WTC11 (cell line): ENCODE results near the gene STX8. TPM values are rescaled to one million over a fixed set of nuclear protein-coding genes. Genes with fewer than 3 reads are reported as not detected.

Experiments
- ATAC-seq: fragments of 200-7000 bp; cut with Tn5 transposase; 2 replicates; pipeline ENCODE4 v1.10.0; 2021; ENCODE audit warnings: mild to moderate bottlenecking, moderate library complexity
- CTCF ChIA-PET: fragments of 300-600 bp; sonication (Branson Sonifier 250); formaldehyde crosslinking; loops from one replicate; lab custom pipeline; 2021; ENCODE audit warnings: antibody characterized with exemption; lab: Charles Lee
- POLR2A ChIA-PET: fragments of 350-600 bp; sonication (Branson Sonifier 250); formaldehyde crosslinking; loops from one replicate; lab custom pipeline; 2021; ENCODE audit warnings: antibody characterized with exemption; lab: Charles Lee
- DNase-seq: peaks from one replicate; pipeline ENCODE4 v3.0.0; 2021; ENCODE audit warnings: low spot score
- H3K27ac Mint-ChIP-seq: 2 replicates; pipeline ENCODE4 v1.8.0; 2021; ENCODE audit warnings: mixed read lengths
- H3K27me3 Mint-ChIP-seq: 2 replicates; pipeline ENCODE4 v1.8.0; 2021; ENCODE audit warnings: low read depth, mild to moderate bottlenecking, moderate library complexity, mixed read lengths
- H3K36me3 Mint-ChIP-seq: 2 replicates; pipeline ENCODE4 v1.8.0; 2021; ENCODE audit warnings: mixed read lengths
- H3K4me1 Mint-ChIP-seq: 2 replicates; pipeline ENCODE4 v1.8.0; 2022; ENCODE audit warnings: mixed read lengths
- H3K4me3 Mint-ChIP-seq: 2 replicates; pipeline ENCODE4 v1.8.0; 2021; ENCODE audit warnings: mild to moderate bottlenecking, moderate library complexity, mixed read lengths
- H3K9me3 Mint-ChIP-seq: 2 replicates; pipeline ENCODE4 v1.8.0; 2021; ENCODE audit warnings: mixed read lengths
- CREB1 ChIP-seq: sonication (generic); formaldehyde crosslinking; IDR thresholded peaks from 2 replicates; pipeline ENCODE4 v1.8.0; 2023; ENCODE audit warnings: mild to moderate bottlenecking, missing genetic modification reagents
- FOXP1 ChIP-seq: sonication (generic); formaldehyde crosslinking; IDR thresholded peaks from 2 replicates; pipeline ENCODE4 v1.8.0; 2022; ENCODE audit warnings: missing genetic modification reagents, mild to moderate bottlenecking, moderate library complexity, borderline replicate concordance
- GABPB1 ChIP-seq: sonication (generic); formaldehyde crosslinking; IDR thresholded peaks from 2 replicates; pipeline ENCODE4 v1.8.1; 2023; ENCODE audit warnings: mild to moderate bottlenecking, missing genetic modification reagents
- SOX15 ChIP-seq: fragments of 250-450 bp; sonication (Bioruptor Pico); IDR thresholded peaks from 2 replicates; pipeline ENCODE4 v1.9.0; 2021; ENCODE audit warnings: mild to moderate bottlenecking
- TEAD4 ChIP-seq: sonication (generic); formaldehyde crosslinking; IDR thresholded peaks from 2 replicates; pipeline ENCODE4 v1.8.0; 2022; ENCODE audit warnings: mild to moderate bottlenecking, missing genetic modification reagents
- ZMAT4 ChIP-seq: fragments of 250-450 bp; sonication (Bioruptor Pico); IDR thresholded peaks from 2 replicates; pipeline ENCODE4 v1.9.0; 2021; ENCODE audit warnings: mild to moderate bottlenecking
- ZNF138 ChIP-seq: sonication (generic); formaldehyde crosslinking; conservative IDR thresholded peaks from 2 replicates; pipeline ENCODE4 v1.8.1; 2022; ENCODE audit warnings: mild to moderate bottlenecking, moderate library complexity, missing genetic modification reagents
- ZNF219 ChIP-seq: sonication (generic); formaldehyde crosslinking; IDR thresholded peaks from 2 replicates; pipeline ENCODE4 v1.8.0; 2023; ENCODE audit warnings: missing genetic modification reagents, mild to moderate bottlenecking, borderline replicate concordance
- ZNF232 ChIP-seq: sonication (generic); formaldehyde crosslinking; IDR thresholded peaks from 2 replicates; pipeline ENCODE4 v1.8.0; 2022; ENCODE audit warnings: mild to moderate bottlenecking, missing genetic modification reagents
- ZNF423 ChIP-seq: fragments of 250-450 bp; sonication (Bioruptor Pico); IDR thresholded peaks from 2 replicates; pipeline ENCODE4 v2.1.2; 2022; ENCODE audit warnings: mild to moderate bottlenecking, moderate library complexity
- ZNF671 ChIP-seq: fragments of 250-450 bp; sonication (Bioruptor Pico); IDR thresholded peaks from 2 replicates; pipeline ENCODE4 v1.8.0; 2021; ENCODE audit warnings: mild to moderate bottlenecking
- ZSCAN18 ChIP-seq: fragments of 250-450 bp; sonication (Bioruptor Pico); IDR thresholded peaks from 2 replicates; pipeline ENCODE4 v2.1.2; 2022; ENCODE audit warnings: mild to moderate bottlenecking, moderate library complexity
- total RNA-seq: library from RNA; stranded (reverse); gene quantifications from 3 replicates; pipeline ENCODE4 v1.2.3, GENCODE V29; 2021
- TF ChIP-seq, protein P1 (sequence below): fragments of 250-450 bp; sonication (Bioruptor Pico); IDR thresholded peaks from 2 replicates; pipeline ENCODE4 v1.9.0; 2021; ENCODE audit warnings: mild to moderate bottlenecking
- TF ChIP-seq, protein P2 (sequence below): sonication (generic); formaldehyde crosslinking; IDR thresholded peaks from 2 replicates; pipeline ENCODE4 v1.8.1; 2023; ENCODE audit warnings: mild to moderate bottlenecking, missing genetic modification reagents, borderline replicate concordance
- TF ChIP-seq, protein P3 (sequence below): fragments of 200-600 bp; IDR thresholded peaks from 2 replicates; pipeline ENCODE4 v1.8.0; 2022; ENCODE audit warnings: antibody characterized with exemption

Gene STX8
- total RNA-seq, 1 experiment from 2014 or later, result 39.9 TPM

DNA sequence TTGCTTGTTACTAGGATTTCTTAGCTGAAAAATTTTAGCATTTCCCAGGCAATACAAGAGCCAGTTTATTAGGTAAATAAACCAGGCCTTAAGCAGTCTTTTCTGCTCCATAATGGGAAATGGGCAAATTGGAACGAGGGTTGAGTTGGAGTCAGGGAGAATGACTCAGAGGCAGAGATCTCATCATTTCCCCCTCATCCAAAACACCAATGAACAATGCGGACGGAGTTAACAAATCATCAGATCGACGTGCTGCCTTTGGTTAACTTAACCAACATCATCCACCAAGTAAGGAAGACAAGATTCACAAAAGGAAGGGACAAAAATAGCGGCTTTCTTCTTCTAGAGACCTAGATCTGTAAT lies 243.5 kb downstream of the STX8 start:
- H3K27ac Mint-ChIP-seq, result no peak overlapping the region

More for the DNA sequence above, 243.5 kb downstream of the STX8 start:
- ATAC-seq (no peak), DNase-seq (no peak)
- Mint-ChIP-seq H3K4me3 (no peak overlapping the region), H3K4me1 (peaks cover 52% of the 10 kb centered on the region), H3K36me3 (peaks cover 21% of the 10 kb centered on the region), H3K27me3 (peaks cover 4% of the 10 kb centered on the region)
- ChIA-PET CTCF (no interaction called here), POLR2A (no interaction called here)
- TF ChIP-seq ZNF138, result no peak
- TF ChIP-seq, protein P1, sequence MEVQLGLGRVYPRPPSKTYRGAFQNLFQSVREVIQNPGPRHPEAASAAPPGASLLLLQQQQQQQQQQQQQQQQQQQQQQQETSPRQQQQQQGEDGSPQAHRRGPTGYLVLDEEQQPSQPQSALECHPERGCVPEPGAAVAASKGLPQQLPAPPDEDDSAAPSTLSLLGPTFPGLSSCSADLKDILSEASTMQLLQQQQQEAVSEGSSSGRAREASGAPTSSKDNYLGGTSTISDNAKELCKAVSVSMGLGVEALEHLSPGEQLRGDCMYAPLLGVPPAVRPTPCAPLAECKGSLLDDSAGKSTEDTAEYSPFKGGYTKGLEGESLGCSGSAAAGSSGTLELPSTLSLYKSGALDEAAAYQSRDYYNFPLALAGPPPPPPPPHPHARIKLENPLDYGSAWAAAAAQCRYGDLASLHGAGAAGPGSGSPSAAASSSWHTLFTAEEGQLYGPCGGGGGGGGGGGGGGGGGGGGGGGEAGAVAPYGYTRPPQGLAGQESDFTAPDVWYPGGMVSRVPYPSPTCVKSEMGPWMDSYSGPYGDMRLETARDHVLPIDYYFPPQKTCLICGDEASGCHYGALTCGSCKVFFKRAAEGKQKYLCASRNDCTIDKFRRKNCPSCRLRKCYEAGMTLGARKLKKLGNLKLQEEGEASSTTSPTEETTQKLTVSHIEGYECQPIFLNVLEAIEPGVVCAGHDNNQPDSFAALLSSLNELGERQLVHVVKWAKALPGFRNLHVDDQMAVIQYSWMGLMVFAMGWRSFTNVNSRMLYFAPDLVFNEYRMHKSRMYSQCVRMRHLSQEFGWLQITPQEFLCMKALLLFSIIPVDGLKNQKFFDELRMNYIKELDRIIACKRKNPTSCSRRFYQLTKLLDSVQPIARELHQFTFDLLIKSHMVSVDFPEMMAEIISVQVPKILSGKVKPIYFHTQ (CRISPR knock-in tag), result no peak
- TF ChIP-seq SOX15 (CRISPR knock-in tag), result no peak
- no peak for TF ChIP-seq ZNF423 (CRISPR knock-in tag)
- TF ChIP-seq, protein P2, sequence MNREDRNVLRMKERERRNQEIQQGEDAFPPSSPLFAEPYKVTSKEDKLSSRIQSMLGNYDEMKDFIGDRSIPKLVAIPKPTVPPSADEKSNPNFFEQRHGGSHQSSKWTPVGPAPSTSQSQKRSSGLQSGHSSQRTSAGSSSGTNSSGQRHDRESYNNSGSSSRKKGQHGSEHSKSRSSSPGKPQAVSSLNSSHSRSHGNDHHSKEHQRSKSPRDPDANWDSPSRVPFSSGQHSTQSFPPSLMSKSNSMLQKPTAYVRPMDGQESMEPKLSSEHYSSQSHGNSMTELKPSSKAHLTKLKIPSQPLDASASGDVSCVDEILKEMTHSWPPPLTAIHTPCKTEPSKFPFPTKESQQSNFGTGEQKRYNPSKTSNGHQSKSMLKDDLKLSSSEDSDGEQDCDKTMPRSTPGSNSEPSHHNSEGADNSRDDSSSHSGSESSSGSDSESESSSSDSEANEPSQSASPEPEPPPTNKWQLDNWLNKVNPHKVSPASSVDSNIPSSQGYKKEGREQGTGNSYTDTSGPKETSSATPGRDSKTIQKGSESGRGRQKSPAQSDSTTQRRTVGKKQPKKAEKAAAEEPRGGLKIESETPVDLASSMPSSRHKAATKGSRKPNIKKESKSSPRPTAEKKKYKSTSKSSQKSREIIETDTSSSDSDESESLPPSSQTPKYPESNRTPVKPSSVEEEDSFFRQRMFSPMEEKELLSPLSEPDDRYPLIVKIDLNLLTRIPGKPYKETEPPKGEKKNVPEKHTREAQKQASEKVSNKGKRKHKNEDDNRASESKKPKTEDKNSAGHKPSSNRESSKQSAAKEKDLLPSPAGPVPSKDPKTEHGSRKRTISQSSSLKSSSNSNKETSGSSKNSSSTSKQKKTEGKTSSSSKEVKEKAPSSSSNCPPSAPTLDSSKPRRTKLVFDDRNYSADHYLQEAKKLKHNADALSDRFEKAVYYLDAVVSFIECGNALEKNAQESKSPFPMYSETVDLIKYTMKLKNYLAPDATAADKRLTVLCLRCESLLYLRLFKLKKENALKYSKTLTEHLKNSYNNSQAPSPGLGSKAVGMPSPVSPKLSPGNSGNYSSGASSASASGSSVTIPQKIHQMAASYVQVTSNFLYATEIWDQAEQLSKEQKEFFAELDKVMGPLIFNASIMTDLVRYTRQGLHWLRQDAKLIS (CRISPR knock-in tag), result no peak
- no peak for TF ChIP-seq ZNF671 (CRISPR knock-in tag)
- no peak for TF ChIP-seq ZMAT4 (CRISPR knock-in tag)
- no peak for TF ChIP-seq ZNF232
- no peak for TF ChIP-seq GABPB1
- no peak for TF ChIP-seq TEAD4 (CRISPR knock-in tag)
- TF ChIP-seq CREB1, result no peak
- TF ChIP-seq ZSCAN18 (CRISPR knock-in tag), result no peak
- no peak for TF ChIP-seq FOXP1
- TF ChIP-seq, protein P3, sequence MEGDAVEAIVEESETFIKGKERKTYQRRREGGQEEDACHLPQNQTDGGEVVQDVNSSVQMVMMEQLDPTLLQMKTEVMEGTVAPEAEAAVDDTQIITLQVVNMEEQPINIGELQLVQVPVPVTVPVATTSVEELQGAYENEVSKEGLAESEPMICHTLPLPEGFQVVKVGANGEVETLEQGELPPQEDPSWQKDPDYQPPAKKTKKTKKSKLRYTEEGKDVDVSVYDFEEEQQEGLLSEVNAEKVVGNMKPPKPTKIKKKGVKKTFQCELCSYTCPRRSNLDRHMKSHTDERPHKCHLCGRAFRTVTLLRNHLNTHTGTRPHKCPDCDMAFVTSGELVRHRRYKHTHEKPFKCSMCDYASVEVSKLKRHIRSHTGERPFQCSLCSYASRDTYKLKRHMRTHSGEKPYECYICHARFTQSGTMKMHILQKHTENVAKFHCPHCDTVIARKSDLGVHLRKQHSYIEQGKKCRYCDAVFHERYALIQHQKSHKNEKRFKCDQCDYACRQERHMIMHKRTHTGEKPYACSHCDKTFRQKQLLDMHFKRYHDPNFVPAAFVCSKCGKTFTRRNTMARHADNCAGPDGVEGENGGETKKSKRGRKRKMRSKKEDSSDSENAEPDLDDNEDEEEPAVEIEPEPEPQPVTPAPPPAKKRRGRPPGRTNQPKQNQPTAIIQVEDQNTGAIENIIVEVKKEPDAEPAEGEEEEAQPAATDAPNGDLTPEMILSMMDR, result no peak
- no peak for TF ChIP-seq ZNF219 (CRISPR knock-in tag)
- TF ChIP-seq, all 79 proteins: peak for 0
- peaks cover 22% of the 10 kb centered on the region for H3K9me3 Mint-ChIP-seq
